Measurements from ENCODE around the gene IQGAP3.

IQGAP3 gene

GRCh38 chr1:156479093-156480015, 93.0 kb downstream of the IQGAP3 start:
- DNase-seq: no peak

GRCh38 chr1:156478250-156478627, 94.1 kb downstream of the IQGAP3 start:
- no peak for DNase-seq

GRCh38 chr1:156477526-156478249, 94.7 kb downstream of the IQGAP3 start:
- no peak for DNase-seq

GRCh38 chr1:156476501-156477298, 95.7 kb downstream of the IQGAP3 start:
- DNase-seq: no peak

GRCh38 chr1:156475568-156476500, 96.5 kb downstream of the IQGAP3 start:
- no peak for DNase-seq
